Lower leg skin (tissue), 3 donors: Measurements from ENCODE around the gene ZNF235.

ENCODE experiments used
- CTCF ChIP-seq, 3 donors: fragments of 450-650 bp; IDR thresholded peaks; one replicate each; pipeline ENCODE4 v1.5.1; 2016; ENCODE audit warnings: antibody characterized with exemption in 3 of 3, mild to moderate bottlenecking in 3 of 3, moderate library complexity in 2 of 3
- POLR2A ChIP-seq, 2 donors: fragments of 450-650 bp; IDR thresholded peaks; one replicate each; pipeline ENCODE4 v1.6.1; 2016 to 2017; ENCODE audit warnings: antibody characterized with exemption in 2 of 2, mild to moderate bottlenecking in 1 of 2, moderate library complexity in 1 of 2

GRCh38 chr19:44258136-44258535 is 46.7 kb downstream of the ZNF235 start:
- TF ChIP-seq CTCF (IDR thresholded peaks at IDR 0.05) (no peak), POLR2A (IDR thresholded peaks at IDR 0.05) (no peak)
